HPDE6-E6E7 (cell line): ENCODE results near the gene GPLD1.

Source experiments
- DNase-seq: peaks from one replicate; pipeline ENCODE4 v3.0.0; 2011; ENCODE audit warnings: missing footprints; ENCODE audit errors: extremely low spot score

Gene GPLD1

DNA sequence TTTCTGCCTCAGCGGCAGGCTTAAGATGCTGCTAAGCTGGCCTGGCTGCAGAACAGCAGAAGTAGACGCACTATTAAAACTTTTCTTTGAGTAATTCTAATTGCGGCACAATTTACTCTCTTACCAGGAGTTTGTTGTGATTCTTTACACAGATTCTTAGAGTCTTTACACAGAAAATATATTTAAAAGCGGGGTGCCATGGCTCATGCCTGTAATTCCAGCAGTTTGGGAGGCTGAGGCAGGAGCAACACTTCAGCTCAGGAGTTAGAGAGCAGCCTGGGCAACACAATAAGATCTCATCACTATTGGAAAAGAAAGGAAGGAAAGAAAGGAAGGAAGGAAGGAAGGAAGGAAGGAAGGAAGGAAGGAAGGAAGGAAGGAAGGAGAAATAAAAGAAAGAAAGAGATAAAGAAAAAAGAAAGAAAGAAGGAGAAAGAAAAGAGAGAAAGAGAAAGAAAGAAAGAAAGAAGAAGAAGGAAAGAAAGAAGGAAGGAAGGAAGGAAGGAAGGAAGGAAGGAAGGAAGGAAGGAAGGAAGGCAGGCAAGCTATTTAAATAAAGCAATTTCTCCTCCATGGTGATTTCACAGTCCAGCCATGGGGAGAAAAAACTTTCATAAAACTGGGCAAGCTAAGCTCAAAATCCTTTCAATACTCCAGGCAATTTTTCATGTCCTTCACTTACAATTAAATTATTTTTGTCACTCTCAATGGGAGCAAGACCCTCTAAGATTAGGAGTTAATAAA lies 107.7 kb downstream of the GPLD1 start:
- DNase-seq, result no peak

DNA sequence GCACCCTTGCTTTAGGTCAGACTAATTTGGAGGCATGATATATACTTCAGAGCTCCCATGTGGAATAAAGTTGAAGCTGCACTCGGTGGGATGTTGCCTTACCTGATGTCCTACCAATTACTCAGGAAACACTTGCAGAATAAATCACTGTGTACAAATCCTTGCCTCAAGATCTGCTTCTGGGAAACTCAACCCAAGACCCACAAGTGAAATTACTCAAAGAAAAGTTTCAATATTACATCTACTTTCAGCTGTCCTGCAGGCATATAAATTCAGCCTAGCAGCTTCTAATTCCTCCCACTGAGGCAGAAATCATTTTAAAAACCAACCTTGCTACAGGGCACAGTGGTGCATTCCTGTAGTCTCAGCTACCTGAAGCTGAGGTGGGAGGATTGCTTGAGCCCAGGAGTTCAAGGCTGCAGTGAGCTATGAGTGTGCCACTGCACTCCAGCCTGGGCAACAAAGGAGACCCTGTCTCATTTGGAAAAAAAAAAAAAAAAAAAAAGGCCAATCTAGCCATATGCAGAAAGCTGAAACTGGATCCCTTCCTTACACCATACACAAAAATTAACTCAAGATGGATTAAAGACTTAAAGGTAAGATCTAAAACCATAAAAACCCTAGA lies 110.8 kb downstream of the GPLD1 start:
- DNase-seq, result no peak
